Stimulated activated CD4-positive, alpha-beta T cell treated with anti-CD3 and anti-CD28 coated beads, TNF-alpha, amount 100 ng/mL, for 48 hours (primary cell): Measurements from ENCODE around the gene SETD9.

Source experiments
- DNase-seq, 3 donors: peaks; one replicate each; pipeline ENCODE4 v3.0.0-alpha.2; 2020; ENCODE audit warnings: low read depth in 3 of 3

Gene SETD9, protein sequence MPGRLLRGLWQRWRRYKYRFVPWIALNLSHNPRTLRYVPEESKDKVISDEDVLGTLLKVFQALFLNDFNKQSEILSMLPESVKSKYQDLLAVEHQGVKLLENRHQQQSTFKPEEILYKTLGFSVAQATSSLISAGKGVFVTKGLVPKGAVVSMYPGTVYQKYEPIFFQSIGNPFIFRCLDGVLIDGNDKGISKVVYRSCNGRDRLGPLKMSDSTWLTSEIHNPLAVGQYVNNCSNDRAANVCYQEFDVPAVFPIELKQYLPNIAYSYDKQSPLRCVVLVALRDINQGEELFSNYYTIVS

DNA sequence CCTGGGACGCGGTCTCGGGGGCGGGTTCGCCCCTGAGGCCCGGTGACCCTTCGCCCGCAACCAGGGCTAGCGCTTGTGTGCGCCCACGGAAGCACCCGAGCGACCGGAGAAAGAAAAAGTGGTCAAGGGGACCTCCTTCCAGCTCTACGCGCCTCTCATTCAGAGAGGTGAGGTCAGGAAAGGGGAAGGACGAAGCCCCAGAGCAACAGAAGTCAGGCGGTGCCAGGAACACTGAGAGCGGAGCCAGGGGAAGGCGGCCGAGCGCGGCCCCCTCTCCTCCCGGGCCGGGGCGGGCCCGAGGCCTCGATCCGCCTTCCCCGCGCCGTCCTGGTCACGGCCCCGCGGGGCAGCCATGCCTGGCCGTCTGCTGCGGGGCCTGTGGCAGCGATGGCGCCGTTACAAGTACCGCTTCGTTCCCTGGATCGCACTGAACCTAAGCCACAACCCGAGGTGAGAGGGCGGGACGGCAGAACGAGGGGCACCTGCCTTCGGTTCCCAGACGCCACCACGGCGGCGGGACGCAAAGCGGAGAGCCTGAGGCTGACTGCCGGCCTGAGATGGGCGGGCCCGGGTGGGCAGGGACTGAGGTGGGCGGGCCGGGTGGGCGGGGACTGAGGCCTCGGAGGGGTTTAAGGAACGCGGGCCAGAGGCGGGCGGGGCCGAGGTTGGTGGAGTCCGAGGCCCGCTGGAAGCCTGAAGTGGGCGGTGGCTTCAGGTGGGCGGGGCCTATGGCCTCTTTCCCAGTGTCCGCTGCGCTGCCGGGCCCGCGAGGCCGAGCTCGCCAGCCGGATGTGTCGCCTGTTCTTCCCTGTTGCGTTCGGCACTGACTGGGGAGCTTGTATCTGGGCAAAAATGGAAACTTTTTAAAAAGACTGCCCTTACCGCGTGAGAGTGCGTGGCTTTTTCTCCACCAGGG is at the start of gene SETD9:
TSS of gene SETD9 (plus strand) at position 303 of the 916 bp plus-strand sequence. CDS start at position 353, 50 bp downstream.
- DNase-seq, result peak; percentile 82 to 93 (median 88)

DNA sequence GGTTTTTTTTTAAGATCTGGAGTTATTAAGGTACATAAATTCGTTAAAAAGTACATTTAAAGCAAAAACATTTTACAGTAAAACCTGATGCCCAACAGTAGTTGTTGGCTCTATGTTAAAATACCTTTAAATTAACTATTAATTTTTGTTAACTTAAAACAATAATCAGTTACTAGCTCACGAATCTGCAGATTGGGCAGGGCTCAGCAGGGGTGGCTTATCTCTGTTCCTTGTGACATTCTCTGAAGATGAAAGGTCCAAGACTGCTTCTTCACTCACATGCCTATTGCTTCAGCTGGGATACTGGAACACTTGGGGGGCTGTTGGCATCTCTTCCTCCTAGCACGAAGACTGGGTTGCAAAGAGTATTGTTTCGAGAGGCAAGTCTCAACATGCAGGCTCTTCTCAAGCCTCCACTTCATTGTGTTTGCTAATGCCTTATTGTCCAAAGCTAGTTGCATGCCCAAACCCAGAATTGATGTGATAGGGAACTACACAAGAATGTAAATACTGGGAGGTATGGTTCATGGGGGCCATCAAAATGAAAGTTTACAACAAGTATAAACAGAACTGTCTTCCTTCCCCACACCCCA is 47.4 kb upstream of the SETD9 start:
- no peak for DNase-seq

DNA sequence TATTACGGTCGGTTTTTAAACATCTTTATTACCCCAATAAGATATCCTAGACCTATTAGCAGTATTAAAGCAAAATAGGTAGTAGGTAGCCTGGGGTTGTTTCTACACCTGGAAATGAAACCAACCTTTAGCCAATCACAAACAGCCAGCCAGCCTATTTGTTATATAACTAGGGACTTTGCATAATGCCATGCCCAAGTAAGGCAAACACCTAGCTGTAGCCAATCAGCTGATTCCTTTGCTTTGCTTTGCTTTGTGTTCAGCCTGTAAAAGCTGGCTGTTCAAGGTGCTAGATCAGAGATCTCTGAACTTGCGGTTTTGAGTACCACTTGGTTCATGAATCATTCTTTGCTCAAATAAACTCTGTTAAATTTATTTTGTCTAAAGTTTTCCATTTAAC is 46.5 kb upstream of the SETD9 start:
- no peak for DNase-seq

DNA sequence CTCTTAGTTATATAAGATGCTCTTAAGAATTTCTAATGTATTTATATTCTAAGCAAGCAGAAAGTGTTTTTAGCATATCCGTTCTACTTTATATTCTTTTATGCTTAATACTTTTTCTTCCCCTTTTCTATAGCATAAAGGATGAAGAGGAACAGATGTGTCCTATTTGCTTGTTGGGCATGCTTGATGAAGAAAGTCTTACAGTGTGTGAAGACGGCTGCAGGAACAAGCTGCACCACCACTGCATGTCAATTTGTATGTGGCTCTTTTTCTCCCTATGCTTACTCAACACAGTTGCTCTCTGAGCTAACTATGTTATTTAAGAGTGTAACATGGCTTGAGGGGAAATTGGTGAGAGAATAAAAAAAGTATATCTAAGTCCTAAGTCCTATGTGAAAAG is 37.6 kb upstream of the SETD9 start:
- no peak for DNase-seq

DNA sequence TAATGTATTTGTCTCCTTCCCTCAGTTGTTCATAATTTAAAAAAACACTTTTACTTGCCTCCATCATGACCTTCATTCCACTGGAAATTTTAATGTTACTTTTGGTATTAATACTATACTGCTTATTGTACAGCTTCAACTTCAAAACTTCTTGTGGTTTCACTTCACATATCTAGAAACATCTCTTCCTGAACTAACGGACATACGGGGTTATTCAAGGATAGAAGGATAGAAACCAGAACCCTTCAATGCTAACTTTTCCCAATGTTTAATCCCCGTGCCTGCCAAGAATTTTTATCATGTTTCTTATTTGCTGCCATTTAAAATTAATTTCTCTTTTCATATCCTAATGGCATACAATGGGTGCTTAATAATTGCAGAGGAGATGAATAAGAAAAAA is 36.3 kb upstream of the SETD9 start:
- DNase-seq, result no peak

DNA sequence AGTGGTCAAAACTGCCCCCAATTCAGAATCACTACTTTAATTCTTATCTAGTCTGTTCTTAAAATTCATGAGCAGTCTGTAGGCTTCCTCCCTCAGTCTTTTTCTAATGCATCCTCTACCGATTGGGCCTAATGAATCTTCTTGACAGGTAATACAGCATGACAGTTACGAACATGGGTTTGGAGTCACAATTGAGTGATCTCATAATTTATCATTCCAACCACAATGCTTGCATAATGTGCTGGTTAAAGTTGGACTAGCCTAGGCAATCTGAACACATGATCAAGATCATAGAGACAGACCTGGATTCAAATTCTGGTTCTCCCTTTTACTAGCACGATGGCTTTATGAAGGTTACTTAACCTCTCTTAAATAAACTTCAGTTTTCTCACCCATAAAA is 33.1 kb upstream of the SETD9 start:
- no peak for DNase-seq

DNA sequence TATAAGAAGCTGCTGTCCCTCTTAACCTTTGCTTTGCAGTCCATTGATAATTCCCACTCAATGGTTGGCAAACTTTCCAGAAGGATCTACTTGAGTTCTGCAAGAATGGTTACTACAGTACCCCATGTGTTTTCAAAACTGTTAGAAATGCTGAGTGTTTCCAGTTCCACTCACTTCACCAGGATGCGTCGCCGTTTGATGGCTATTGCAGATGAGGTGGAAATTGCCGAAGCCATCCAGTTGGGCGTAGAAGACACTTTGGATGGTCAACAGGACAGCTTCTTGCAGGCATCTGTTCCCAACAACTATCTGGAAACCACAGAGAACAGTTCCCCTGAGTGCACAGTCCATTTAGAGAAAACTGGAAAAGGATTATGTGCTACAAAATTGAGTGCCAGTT is 27.8 kb upstream of the SETD9 start:
- no peak for DNase-seq

DNA sequence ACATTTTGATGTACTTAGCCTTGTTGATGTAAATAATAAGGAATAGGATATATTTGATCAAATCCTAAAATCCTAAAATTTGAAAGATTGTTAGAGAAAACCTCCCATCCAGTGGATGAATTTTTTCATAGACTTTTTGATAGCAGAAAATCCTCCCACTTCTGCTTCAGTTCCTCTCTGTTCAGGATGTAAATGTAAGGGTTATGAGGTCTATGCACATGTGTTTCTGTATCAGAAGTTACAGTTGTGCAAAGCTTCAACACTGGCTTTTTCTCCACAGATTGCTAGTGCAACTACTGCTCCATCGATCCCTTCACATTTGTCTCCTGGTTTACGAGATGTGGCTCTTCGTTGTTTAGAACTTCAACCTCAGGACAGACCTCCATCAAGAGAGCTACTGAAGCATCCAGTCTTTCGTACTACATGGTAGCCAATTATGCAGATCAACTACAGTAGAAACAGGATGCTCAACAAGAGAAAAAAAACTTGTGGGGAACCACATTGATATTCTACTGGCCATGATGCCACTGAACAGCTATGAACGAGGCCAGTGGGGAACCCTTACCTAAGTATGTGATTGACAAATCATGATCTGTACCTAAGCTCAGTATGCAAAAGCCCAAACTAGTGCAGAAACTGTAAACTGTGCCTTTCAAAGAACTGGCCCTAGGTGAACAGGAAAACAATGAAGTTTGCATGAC is 16.0 kb upstream of the SETD9 start:
- no peak for DNase-seq

DNA sequence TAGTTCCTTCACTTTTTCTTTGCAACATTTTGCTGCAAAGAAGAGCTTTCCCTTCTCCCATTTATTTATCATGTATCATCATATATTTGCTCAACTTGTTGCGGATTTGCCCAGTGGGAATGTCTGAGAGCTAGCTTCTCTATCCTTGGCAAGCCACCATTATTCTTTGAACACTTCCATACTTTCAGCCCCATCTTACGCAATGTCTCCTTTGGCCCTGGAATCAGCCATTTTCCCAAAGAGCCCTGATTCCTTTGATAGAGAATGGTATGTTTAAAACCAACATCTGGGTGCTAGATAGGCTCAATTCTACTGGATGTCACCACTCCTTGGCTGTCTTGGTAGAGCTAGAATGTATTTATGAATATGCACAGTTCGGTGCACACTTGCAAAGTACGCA is 12.6 kb upstream of the SETD9 start:
- no peak for DNase-seq

DNA sequence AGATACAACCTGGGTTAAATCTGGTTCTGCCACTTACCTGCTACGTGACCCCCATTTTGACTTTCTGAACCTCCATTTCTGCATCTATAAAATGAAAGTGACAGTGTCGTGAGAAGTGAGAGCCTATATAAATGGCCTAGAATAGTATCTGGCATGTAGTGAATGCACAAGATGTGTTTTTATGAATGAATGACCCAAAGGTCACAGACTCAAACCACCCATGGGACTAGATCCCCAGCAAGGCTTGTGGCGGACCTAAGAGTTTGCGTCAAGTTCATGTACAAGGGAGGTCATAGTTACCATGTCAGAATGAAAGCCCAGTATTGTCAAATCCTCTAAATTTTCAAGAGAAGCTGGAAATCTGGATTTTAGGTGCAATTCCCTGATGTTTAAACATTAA is 11.2 kb upstream of the SETD9 start:
- DNase-seq, result no peak

DNA sequence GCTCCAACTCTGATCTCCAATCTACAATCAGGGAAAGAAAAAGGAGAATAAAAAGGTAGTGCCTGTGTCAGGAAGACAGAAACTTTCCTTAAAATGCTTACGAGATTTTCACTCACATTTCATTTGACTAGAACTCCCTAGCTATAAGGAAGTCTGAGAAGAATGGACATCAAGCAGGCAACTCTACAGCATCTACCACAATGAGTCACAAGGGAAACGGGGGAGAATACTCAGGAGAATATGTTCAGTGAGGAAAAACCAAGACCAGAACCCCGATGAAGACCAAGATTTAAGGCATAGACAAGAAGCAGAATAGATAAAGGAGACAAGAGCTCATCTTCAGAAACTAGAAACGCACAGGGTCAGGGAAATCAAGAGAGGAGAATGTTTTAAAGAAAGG is 9.0 kb upstream of the SETD9 start:
- no peak for DNase-seq

DNA sequence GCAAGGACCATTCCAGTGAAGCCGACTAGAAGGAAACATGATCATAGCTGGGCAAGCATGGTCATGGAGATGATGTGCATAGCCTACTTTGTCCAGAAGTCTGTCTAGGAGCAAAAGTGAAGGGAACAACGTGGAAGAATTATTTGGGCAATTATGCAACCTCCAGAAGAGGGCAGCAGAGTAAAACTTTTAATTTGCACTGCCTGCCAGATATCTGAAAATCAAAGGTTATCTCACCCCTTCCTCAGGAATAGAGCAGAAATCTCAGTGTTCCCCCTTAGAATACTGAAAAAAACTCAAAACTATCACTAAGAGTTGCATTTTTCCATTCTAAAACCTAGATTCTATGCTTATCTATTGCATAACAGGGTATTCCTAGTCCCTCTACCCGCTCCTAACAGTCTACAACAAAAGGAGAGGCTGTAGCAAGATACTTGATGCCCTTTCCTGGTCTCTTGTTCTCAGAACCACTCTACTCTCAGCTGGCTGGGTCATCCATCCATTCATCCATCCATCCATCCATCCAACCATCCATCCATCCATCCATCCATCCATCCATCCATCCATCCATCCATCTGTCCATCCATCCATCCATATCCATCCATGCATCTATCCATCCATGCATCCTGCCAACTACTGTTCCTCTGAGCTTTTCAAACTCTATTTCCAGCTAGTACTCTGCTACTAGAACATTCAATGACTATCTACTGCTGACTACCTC is 8.4 kb upstream of the SETD9 start:
- peak in 1 of 3 donors; percentile 24 for DNase-seq

DNA sequence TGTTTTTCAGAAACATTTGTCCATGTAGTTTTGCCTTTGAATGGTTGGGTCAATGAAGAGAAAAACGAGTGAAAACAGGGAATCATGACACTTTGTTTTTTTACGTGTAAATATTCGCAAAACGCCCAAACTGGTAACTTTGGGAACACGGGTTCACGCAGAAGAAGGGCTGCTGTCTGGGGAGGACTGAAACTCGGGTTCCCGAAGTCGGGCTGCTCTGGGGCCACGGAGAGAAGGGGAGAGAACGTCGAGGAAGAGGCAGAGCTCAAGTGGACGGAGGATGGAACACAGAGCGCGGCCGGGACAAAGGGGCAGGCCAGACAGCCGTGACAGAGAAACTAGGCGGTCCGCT is 478 bp upstream of the SETD9 start:
- no peak for DNase-seq

DNA sequence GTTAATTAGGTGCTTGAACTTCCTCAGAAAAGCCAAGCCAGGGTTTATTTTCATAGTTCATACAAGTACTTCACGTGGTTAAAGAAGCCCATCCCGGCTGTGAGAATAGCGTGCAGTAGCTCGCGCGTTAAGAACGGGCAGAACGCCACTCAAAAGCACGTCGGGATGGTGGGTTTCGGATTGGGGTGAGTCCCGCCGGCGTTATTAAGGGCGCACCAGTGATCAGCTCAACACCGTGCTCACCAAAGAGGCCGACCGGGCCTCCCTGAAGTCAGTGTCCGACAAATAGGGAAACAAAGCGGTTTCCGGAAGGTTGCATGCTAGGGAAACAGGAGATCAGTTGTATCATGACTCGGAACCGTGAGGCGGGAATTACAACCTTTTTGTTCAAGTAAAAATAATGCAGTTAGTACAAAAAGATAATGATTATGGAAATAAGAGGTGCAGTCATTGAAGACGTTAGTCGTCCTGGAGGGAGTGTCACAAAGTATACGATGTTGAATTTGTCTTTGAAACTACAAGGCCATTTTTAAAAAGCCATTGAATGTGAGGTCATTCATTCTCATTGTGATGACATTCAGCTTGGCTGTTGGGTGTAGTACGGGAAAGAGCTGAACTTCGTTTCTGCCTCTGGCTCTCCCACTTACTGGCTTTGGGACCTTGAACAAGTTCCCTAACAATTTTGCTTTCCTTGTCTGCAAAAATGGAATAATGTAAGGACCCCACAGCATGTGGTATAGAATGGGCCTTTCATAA is 992 bp downstream of the SETD9 start:
- peak in 2 of 3 donors; percentile 17 to 23 for DNase-seq

DNA sequence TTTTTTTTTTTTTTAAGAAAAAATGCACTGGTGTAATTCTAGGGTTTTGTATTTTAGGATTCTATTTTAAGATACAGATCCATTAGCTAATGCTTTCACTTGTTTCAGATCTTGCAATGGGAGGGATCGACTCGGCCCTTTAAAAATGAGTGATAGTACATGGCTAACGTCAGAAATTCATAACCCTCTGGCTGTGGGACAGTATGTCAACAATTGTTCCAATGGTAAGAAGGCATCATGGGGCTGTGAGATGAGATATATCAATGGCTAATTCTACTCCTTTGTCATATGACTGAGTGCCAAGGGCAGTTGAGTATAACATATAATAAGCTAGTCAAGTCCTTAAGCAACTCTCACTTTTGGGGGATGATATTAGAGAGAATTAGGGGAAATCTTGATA is 4.4 kb downstream of the SETD9 start:
- no peak for DNase-seq

DNA sequence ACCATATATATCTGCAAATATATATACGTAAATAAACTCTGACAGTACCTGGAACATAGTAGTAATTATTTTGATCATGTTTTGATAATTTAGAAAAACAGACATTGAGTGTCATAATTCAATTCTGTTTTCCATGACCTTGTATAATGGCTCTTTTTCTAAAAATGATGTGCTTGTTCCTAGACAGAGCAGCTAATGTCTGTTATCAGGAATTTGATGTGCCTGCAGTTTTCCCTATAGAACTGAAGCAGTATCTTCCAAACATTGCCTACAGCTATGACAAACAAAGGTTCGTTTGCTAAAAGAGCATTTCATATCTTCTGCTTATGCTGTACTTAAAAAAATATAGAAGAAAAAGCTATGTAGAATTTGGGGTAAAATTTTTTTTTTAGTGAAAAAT is 5.3 kb downstream of the SETD9 start:
- DNase-seq, result no peak

DNA sequence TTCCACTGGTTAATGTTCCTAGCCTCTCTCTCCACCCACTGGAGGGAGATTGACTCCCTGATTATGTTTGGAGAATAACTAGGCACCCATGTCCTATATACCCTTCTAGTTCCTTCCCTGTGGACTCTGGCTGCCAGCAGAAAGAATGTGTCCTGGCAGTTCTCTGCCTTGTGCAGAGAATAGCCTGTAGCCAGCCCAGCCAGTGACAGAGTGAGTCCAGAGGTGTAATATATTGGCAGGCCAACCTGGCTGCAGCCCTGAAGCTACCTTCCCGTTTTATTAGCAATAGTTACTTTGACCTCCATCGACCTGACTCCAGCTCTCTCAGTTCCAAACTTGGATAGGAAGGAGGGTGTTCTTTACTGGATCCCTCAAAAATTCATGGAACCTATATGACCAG is 8.1 kb downstream of the SETD9 start:
- no peak for DNase-seq

DNA sequence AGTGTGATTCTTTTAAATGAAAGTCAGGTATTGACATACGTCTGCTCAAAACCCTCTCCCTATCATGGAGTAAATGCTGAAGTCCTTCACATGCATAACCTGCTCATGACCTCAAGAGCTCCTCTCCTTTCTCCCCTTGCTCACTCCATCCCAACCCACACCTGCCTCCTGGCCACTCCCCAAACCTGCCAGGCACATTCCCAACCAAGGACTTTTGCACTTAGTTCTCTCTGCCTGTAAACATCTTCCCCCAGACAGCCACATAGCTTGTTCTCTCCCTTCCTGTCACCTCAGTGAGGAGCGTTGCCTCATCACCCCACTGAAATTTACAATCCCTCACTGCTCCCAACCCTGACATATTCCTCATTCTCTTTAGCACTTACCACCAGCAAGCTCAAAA is 8.7 kb downstream of the SETD9 start:
- no peak for DNase-seq

DNA sequence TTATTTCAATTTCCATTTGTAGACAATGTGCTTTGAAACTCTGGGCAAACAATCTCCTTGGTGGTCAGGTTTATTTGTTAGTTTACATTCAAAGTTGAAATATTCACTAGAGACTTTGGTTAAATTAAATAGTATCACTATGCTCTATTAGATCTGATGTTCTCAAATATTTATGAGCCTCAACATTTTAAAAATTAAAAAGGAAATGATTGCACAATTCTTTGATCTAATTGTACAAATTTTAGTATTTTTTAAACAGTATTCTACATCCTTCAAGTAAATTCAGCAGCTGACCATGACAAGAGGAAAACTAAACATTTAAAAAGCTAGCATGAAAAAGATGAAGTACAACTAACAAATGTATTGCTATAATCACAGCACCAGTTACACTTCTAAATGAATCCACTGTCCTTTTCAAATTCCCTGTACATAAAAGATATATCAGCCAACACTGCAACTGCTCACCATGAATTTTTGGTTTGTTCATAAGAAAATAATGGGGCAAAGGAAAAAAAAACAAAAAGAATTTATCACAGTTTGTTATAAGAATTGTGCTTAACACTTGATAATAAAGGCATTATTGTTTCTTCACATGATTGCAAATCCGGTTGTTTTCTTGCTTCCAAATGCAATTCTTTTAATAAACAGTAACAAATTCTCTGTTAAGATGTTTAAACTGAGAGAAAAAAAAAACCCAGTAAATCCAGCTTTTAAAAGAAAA is 10.7 kb downstream of the SETD9 start:
- DNase-seq, result no peak

DNA sequence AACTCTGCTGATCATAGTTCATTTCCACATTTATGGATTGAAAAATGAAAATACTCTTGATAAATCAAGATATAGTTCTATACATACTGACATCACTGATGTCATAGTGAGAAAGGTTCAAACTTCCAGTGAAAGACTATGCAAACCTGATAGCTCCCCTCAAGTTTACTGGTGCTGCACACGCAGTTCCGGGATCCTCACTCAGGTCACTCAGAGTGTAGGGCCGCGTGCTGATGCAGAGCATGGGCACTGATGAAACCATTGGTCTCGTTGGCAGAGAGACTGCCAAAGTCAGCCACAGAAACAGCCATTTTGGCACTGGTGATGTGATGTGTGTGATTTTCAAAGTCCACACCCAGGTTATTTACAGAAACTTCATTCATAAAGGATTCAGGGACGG is 13.5 kb downstream of the SETD9 start:
- no peak for DNase-seq
